Thoracic aorta (tissue), 2 donors: Measurements from ENCODE around the gene SLC7A1. TPM values are rescaled to one million over a fixed set of nuclear protein-coding genes. Genes with fewer than 3 reads are reported as not detected.
A peak's percentile ranks its signal among the peaks of the same experiment; 100 is the strongest.

Experiments
- ATAC-seq: fragments of 150-250 bp; one replicate; pipeline ENCODE4 v1.8.0; 2017; ENCODE audit warnings: low read depth; ENCODE audit not compliant: insufficient number of reproducible peaks, low FRiP score
- DNase-seq: peaks from one replicate; pipeline ENCODE4 v3.0.0-alpha.2; 2020; ENCODE audit warnings: low spot score
- H3K27ac ChIP-seq, 2 donors: fragments of 200-600 bp; sonication (generic); 1 replicate in 1 of 2; 2 replicates in 1 of 2; pipeline ENCODE4 v1.5.1; 2016; ENCODE audit warnings: mild to moderate bottlenecking in 2 of 2, moderate library complexity in 2 of 2
- H3K27me3 ChIP-seq: fragments of 200-600 bp; sonication (generic); replicated peaks from 2 replicates; pipeline ENCODE4 v1.6.0; 2016; ENCODE audit warnings: mild to moderate bottlenecking; ENCODE audit not compliant: insufficient read depth
- H3K36me3 ChIP-seq: fragments of 200-600 bp; sonication (generic); one replicate; pipeline ENCODE4 v1.5.1; 2016
- H3K4me1 ChIP-seq, 2 donors: fragments of 200-600 bp; sonication (generic); 1 replicate in 1 of 2; 2 replicates in 1 of 2; pipeline versions ENCODE4 v1.5.1 to v1.6.0; 2016; ENCODE audit warnings: low read depth in 2 of 2, mild to moderate bottlenecking in 1 of 2; ENCODE audit not compliant: control insufficient read depth in 1 of 2
- H3K4me3 ChIP-seq: fragments of 200-600 bp; sonication (generic); 2 replicates; pipeline ENCODE4 v1.5.1; 2016; ENCODE audit warnings: mild to moderate bottlenecking
- H3K9me3 ChIP-seq: fragments of 200-600 bp; sonication (generic); 2 replicates; pipeline ENCODE4 v1.5.1; 2016
- CTCF ChIP-seq: fragments of 200-600 bp; sonication (generic); IDR thresholded peaks from one replicate; pipeline ENCODE4 v1.5.1; 2019; ENCODE audit warnings: antibody characterized with exemption
- total RNA-seq, 2 donors: library from RNA; depleted of rRNA; stranded (reverse); fragments of >200 nt; gene quantifications; one replicate each; pipeline versions ENCODE4 v1.1.0 to v1.2.3, GENCODE V29; 2016

The SLC7A1 gene
- total RNA-seq, 2 donors from 2014 or later: 24.0 to 39.1 TPM

- DNase-seq: no peak
- no peak overlapping the region for H3K4me3 ChIP-seq
- no peaks in the 10 kb centered on the region for H3K9me3 ChIP-seq
- peak; percentile 73 for TF ChIP-seq CTCF
- no peaks in the 10 kb centered on the region for H3K27me3 ChIP-seq
- no peak overlapping the region for H3K27ac ChIP-seq
- H3K4me1 ChIP-seq: no peaks in the 10 kb centered on the region
- no peaks in the 10 kb centered on the region for H3K36me3 ChIP-seq
- ATAC-seq: no peak
Measured at GRCh38 chr13:29472332-29472961, 123.0 kb downstream of the SLC7A1 start.

DNA sequence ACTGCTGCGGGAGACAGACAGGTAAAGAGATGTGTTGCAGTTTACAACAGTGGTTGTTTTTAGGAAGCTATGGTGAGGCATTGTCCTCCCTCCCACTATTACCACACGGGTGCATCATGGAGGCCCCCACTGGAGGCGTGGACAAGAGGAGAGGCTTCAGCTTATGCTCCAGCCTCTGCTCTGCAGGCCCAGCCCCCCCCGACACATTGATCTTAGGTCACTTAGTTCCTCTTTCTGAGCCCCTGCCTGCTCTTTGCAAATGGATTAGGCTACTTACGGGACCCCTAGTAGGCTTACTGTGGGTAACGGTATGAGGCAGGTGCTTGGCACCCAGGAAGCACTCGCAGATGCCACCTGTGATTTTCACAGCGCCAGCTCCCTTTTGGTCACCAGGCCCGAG, 123.9 kb downstream of the SLC7A1 start:
- Histone ChIP-seq H3K36me3 (no peaks in the 10 kb centered on the region), H3K9me3 (no peaks in the 10 kb centered on the region), H3K4me1 (no peaks in the 10 kb centered on the region), H3K27ac (no peak overlapping the region), H3K4me3 (no peak overlapping the region), H3K27me3 (no peaks in the 10 kb centered on the region)
- no peak for TF ChIP-seq CTCF
- DNase-seq (no peak), ATAC-seq (no peak)

DNA sequence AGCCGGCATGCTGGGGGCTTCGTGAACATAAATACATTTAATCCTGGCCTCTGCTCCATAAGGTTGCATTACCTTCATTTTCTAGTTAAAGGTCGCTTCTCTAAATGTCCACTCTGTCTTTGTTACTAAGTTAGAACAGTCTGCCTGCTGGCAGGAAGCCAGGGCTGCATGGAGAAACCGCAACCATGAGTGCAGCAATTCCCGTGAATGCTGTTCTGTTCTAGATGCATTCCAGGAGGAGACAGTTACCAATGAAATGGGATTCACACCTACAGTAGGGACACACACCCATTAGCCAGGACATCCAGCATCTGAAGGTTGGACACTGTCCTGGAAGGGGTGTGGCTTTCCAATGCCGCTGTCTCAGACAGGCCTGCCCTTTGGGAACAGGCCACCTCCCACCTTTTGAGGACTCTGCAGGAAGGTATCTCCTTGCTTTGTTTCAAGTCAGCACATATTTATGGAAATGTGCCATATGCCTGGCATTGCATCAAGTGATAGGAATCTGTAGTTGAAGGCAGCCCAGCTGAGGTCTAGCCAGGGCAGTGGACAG, 129.7 kb downstream of the SLC7A1 start:
- no peaks in the 10 kb centered on the region for H3K9me3 ChIP-seq
- H3K4me3 ChIP-seq: no peak overlapping the region
- DNase-seq: no peak
- no peak for TF ChIP-seq CTCF
- H3K27me3 ChIP-seq: no peaks in the 10 kb centered on the region
- no peak overlapping the region for H3K27ac ChIP-seq
- peaks cover 0 to 24% of the 10 kb centered on the region in 2 donors for H3K4me1 ChIP-seq
- no peaks in the 10 kb centered on the region for H3K36me3 ChIP-seq
- no peak for ATAC-seq

DNA sequence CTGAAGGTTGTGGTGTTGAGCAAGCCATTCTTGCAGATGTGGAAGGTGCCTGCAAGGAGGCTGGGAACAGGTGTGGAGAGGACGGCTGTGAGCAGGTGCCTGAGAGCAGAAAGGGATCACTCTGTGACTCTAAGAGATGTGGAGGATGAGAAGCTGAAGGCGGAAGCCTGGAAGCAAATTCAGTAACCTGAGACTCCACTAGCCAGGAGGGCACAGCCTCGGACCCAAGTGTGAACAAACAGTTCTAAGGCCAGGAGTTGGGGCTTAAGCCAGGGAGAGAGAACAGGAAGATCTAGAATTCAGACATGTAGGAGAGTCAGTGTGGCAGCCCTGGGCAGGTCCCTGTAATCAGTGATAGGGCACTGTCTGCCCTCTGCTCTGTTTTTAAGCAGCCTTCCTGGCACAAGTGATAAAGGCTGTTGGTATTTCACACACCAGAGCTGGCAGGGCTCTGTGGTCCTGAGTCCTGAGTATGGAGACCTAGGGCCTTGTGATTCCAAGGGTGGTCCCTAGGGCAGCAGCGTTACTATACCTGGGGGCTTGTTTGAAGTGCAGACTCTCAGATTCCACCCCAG, 131.3 kb downstream of the SLC7A1 start:
- Histone ChIP-seq H3K36me3 (no peaks in the 10 kb centered on the region), H3K27ac (no peak overlapping the region), H3K27me3 (no peaks in the 10 kb centered on the region), H3K4me3 (no peak overlapping the region), H3K9me3 (no peaks in the 10 kb centered on the region), H3K4me1 (peaks cover 0 to 31% of the 10 kb centered on the region in 2 donors)
- no peak for TF ChIP-seq CTCF
- ATAC-seq (no peak), DNase-seq (no peak)

GRCh38 chr13:29459813-29460355, 135.6 kb downstream of the SLC7A1 start:
- Histone ChIP-seq H3K4me3 (no peak overlapping the region), H3K9me3 (no peaks in the 10 kb centered on the region), H3K27ac (no peak overlapping the region), H3K4me1 (peaks cover 0 to 16% of the 10 kb centered on the region in 2 donors), H3K27me3 (no peaks in the 10 kb centered on the region), H3K36me3 (no peaks in the 10 kb centered on the region)
- ATAC-seq (no peak), DNase-seq (no peak)
- TF ChIP-seq CTCF: no peak
